ENCODE results near the gene CCDC13. TPM values are rescaled to one million over a fixed set of nuclear protein-coding genes. Genes with fewer than 3 reads are reported as not detected.

Gene CCDC13
- total and polyA plus RNA-seq, 2 of the 13 experiments (the other 11 are each of a cell fraction or from before 2014, with no cell fraction given) = 0.22 to 0.51 TPM

GRCh38 chr3:42772670-42773408 lies at the start of gene CCDC13 (continued):
- TF ChIP-seq ATF5 (CRISPR knock-in tag; IDR thresholded peaks at IDR 0.05; ENCODE audit: low read depth) (no peak), ELF3 (CRISPR knock-in tag; IDR thresholded peaks at IDR 0.05) (no peak), ARID4A (CRISPR knock-in tag; IDR thresholded peaks at IDR 0.05; ENCODE audit: borderline replicate concordance) (peak; percentile 36; the same call in 1 of the 2 replicates), JUND (CRISPR knock-in tag; IDR thresholded peaks at IDR 0.05) (no peak), AHDC1 (CRISPR knock-in tag; IDR thresholded peaks at IDR 0.05; ENCODE audit: borderline replicate concordance) (no peak), HOXD1 (CRISPR knock-in tag; IDR thresholded peaks at IDR 0.05) (no peak)

Measured in HepG2 (cell line).